HepG2 (cell line): ENCODE data around the gene ZNF175. TPM values are rescaled to one million over a fixed set of nuclear protein-coding genes. Genes with fewer than 3 reads are reported as not detected.

Experiments
- GZF1 ChIP-seq: sonication (generic); formaldehyde crosslinking; IDR thresholded peaks from 2 replicates; pipeline ENCODE4 v1.5.1; 2020; ENCODE audit warnings: mild to moderate bottlenecking, missing genetic modification reagents
- JDP2 ChIP-seq: sonication (generic); formaldehyde crosslinking; IDR thresholded peaks from 2 replicates; pipeline ENCODE4 v1.8.1; 2022; ENCODE audit warnings: missing genetic modification reagents, borderline replicate concordance
- MEIS1 ChIP-seq: sonication (generic); formaldehyde crosslinking; IDR thresholded peaks from 2 replicates; pipeline ENCODE4 v1.9.0; 2021; ENCODE audit warnings: mild to moderate bottlenecking, missing genetic modification reagents, moderate library complexity, borderline replicate concordance
- MTF1 ChIP-seq: sonication (generic); formaldehyde crosslinking; IDR thresholded peaks from 2 replicates; pipeline ENCODE4 v1.5.0; 2020; ENCODE audit warnings: missing genetic modification reagents
- PITX1 ChIP-seq: sonication (generic); formaldehyde crosslinking; IDR thresholded peaks from 2 replicates; pipeline ENCODE4 v1.5.1; 2020; ENCODE audit warnings: mild to moderate bottlenecking, missing genetic modification reagents
- POLR2A ChIP-seq, 2 experiments: IDR thresholded peaks; 2 replicates each; pipeline ENCODE4 v1.6.1; 2011; ENCODE audit warnings: low read depth in 2 of 2, low read length in 2 of 2, mild to moderate bottlenecking in 1 of 2, moderate library complexity in 1 of 2; ENCODE audit not compliant: insufficient read depth in 1 of 2
- RARA ChIP-seq: IDR thresholded peaks from 2 replicates; pipeline ENCODE4 v1.6.1; 2016; ENCODE audit warnings: missing genetic modification reagents, missing compliant biosample characterization
- XRCC5 ChIP-seq: fragments of 200-400 bp; formaldehyde crosslinking; optimal IDR thresholded peaks from 2 replicates; pipeline ENCODE3; 2017; ENCODE audit warnings: mild to moderate bottlenecking, low read length
- ZBTB7B ChIP-seq: sonication (generic); formaldehyde crosslinking; IDR thresholded peaks from 2 replicates; pipeline ENCODE4 v1.4.0; 2020; ENCODE audit warnings: missing genetic modification reagents
- ZC3H13 ChIP-seq: sonication (generic); formaldehyde crosslinking; IDR thresholded peaks from 2 replicates; pipeline ENCODE4 v1.8.1; 2023; ENCODE audit warnings: mild to moderate bottlenecking, missing genetic modification reagents, moderate library complexity
- ZFYVE20 ChIP-seq: sonication (generic); formaldehyde crosslinking; IDR thresholded peaks from 2 replicates; pipeline ENCODE4 v1.8.0; 2023; ENCODE audit warnings: low read depth, mild to moderate bottlenecking, moderate library complexity, missing genetic modification reagents, borderline replicate concordance
- ZNF124 ChIP-seq: sonication (generic); formaldehyde crosslinking; IDR thresholded peaks from 2 replicates; pipeline ENCODE4 v1.4.0; 2020; ENCODE audit warnings: missing genetic modification reagents
- ZNF260 ChIP-seq: sonication (generic); formaldehyde crosslinking; IDR thresholded peaks from 2 replicates; pipeline ENCODE4 v1.4.0; 2020; ENCODE audit warnings: missing genetic modification reagents, low read depth, mild to moderate bottlenecking, borderline replicate concordance
- ZNF672 ChIP-seq: sonication (generic); formaldehyde crosslinking; IDR thresholded peaks from 2 replicates; pipeline ENCODE4 v1.8.1; 2022; ENCODE audit warnings: missing genetic modification reagents
- ZNF761 ChIP-seq: sonication (generic); formaldehyde crosslinking; conservative IDR thresholded peaks from 2 replicates; pipeline ENCODE4 v1.4.0; 2020; ENCODE audit warnings: mild to moderate bottlenecking, missing genetic modification reagents
- polyA plus RNA-seq, 8 experiments: library from polyadenylated mRNA; depleted of rRNA in 3 of 8; stranded (reverse) in 7 of 8; unstranded in 1 of 8; fragments of >200 nt; fragmentation: Illumina TruSeq in 4 of 8; extraction: Trizol in 4 of 8; gene quantifications; 2 replicates each; pipeline versions ENCODE4 v1.2.1 to v1.2.3, GENCODE V29; 2011 to 2016; ENCODE audit warnings: low read depth in 4 of 8, missing spikeins in 1 of 8, mixed read lengths in 1 of 8; ENCODE audit not compliant: insufficient read depth in 1 of 8
- total RNA-seq, 5 experiments: library from RNA; depleted of rRNA; stranded (reverse); fragments of >200 nt; fragmentation: Illumina TruSeq; extraction: Trizol; gene quantifications; 2 replicates each; pipeline ENCODE4 v1.2.3, GENCODE V29; 2016; ENCODE audit warnings: low read depth in 1 of 5
- TF ChIP-seq, protein P1 (sequence below): sonication (generic); formaldehyde crosslinking; IDR thresholded peaks from 2 replicates; pipeline ENCODE4 v1.4.0; 2020; ENCODE audit warnings: missing genetic modification reagents
- TF ChIP-seq, protein P2 (sequence below): sonication (generic); formaldehyde crosslinking; IDR thresholded peaks from 2 replicates; pipeline ENCODE4 v1.5.1; 2020; ENCODE audit warnings: mild to moderate bottlenecking, missing genetic modification reagents, moderate library complexity
- TF ChIP-seq, protein P3 (sequence below): sonication (generic); formaldehyde crosslinking; IDR thresholded peaks from 2 replicates; pipeline ENCODE4 v1.5.0; 2020; ENCODE audit warnings: missing genetic modification reagents
- TF ChIP-seq, protein P4 (sequence below): sonication (generic); formaldehyde crosslinking; IDR thresholded peaks from 2 replicates; pipeline ENCODE4 v1.4.0; 2020; ENCODE audit warnings: missing genetic modification reagents, borderline replicate concordance

ZNF175 gene
- total and polyA plus RNA-seq, 2 of the 13 experiments (the other 11 are each of a cell fraction or from before 2014, with no cell fraction given): 1.2 to 1.5 TPM

DNA sequence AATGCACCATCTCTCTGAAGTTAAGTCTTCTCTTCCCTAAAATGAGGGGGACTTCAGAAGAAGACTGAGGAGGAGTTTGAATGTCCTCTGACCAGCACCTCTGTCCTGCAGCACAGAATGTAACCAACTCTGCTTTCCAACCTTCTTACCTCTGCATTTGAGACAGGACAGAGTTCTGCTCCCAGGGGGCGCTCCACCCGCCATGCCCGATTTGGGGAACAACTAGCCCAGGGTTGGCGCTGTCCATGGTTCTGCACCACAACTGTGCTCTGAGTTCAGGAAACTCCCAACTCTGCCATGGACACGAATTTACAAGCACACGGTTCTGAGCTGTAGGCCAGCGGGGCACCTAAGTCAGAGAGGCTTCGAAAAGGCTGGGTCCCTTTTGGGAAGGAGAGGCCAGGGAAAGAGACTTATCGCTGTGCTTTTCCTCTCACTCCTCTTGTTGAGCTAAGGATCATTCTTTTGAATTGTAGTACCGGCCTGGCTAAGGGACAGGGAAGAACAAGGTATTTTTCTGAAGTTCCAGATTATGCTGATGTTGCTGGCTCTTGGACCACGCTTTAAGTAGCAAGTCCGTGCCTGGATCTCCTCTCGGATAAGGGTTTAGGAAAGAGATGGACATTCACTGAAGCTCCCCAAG lies 37.0 kb downstream of the ZNF175 start (continued):
- TF ChIP-seq ZFYVE20 (no peak), ZBTB7B (CRISPR knock-in tag) (0 out of 2 replicates have a peak, but pooled peaks have one; percentile 64), ZNF124 (CRISPR knock-in tag) (peak; percentile 98), POLR2A (IDR thresholded peaks at IDR 0.05; ENCODE audit: insufficient read depth in 1 of 2, low read depth in 2 of 2, low read length in 2 of 2) (no peak), MEIS1 (CRISPR knock-in tag) (0 out of 2 replicates have a peak, but pooled peaks have one; percentile 51), ZNF260 (CRISPR knock-in tag) (no peak), ZNF672 (CRISPR knock-in tag) (0 out of 2 replicates have a peak, but pooled peaks have one; percentile 70), ZC3H13 (CRISPR knock-in tag) (peak; percentile 73; the same call in 1 of the 2 replicates), MTF1 (CRISPR knock-in tag) (peak; percentile 82; the same call in 1 of the 2 replicates), PITX1 (CRISPR knock-in tag) (peak; percentile 62; the same call in 1 of the 2 replicates), GZF1 (peak; percentile 58; the same call in 1 of the 2 replicates), RARA (CRISPR knock-in tag) (peak; percentile 77), ZNF761 (CRISPR knock-in tag) (no peak), JDP2 (CRISPR knock-in tag) (peak; percentile 67; the same call in 1 of the 2 replicates), XRCC5 (peak; percentile 91)
- TF ChIP-seq, protein P1, sequence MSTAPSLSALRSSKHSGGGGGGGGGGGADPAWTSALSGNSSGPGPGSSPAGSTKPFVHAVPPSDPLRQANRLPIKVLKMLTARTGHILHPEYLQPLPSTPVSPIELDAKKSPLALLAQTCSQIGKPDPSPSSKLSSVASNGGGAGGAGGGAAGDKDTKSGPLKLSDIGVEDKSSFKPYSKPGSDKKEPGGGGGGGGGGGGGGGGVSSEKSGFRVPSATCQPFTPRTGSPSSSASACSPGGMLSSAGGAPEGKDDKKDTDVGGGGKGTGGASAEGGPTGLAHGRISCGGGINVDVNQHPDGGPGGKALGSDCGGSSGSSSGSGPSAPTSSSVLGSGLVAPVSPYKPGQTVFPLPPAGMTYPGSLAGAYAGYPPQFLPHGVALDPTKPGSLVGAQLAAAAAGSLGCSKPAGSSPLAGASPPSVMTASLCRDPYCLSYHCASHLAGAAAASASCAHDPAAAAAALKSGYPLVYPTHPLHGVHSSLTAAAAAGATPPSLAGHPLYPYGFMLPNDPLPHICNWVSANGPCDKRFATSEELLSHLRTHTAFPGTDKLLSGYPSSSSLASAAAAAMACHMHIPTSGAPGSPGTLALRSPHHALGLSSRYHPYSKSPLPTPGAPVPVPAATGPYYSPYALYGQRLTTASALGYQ (CRISPR knock-in tag): 0 out of 2 replicates have a peak, but pooled peaks have one; percentile 56
- TF ChIP-seq, protein P2, sequence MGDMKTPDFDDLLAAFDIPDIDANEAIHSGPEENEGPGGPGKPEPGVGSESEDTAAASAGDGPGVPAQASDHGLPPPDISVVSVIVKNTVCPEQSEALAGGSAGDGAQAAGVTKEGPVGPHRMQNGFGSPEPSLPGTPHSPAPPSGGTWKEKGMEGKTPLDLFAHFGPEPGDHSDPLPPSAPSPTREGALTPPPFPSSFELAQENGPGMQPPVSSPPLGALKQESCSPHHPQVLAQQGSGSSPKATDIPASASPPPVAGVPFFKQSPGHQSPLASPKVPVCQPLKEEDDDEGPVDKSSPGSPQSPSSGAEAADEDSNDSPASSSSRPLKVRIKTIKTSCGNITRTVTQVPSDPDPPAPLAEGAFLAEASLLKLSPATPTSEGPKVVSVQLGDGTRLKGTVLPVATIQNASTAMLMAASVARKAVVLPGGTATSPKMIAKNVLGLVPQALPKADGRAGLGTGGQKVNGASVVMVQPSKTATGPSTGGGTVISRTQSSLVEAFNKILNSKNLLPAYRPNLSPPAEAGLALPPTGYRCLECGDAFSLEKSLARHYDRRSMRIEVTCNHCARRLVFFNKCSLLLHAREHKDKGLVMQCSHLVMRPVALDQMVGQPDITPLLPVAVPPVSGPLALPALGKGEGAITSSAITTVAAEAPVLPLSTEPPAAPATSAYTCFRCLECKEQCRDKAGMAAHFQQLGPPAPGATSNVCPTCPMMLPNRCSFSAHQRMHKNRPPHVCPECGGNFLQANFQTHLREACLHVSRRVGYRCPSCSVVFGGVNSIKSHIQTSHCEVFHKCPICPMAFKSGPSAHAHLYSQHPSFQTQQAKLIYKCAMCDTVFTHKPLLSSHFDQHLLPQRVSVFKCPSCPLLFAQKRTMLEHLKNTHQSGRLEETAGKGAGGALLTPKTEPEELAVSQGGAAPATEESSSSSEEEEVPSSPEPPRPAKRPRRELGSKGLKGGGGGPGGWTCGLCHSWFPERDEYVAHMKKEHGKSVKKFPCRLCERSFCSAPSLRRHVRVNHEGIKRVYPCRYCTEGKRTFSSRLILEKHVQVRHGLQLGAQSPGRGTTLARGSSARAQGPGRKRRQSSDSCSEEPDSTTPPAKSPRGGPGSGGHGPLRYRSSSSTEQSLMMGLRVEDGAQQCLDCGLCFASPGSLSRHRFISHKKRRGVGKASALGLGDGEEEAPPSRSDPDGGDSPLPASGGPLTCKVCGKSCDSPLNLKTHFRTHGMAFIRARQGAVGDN (CRISPR knock-in tag): peak; percentile 26; the same call in 1 of the 2 replicates
- TF ChIP-seq, protein P3, sequence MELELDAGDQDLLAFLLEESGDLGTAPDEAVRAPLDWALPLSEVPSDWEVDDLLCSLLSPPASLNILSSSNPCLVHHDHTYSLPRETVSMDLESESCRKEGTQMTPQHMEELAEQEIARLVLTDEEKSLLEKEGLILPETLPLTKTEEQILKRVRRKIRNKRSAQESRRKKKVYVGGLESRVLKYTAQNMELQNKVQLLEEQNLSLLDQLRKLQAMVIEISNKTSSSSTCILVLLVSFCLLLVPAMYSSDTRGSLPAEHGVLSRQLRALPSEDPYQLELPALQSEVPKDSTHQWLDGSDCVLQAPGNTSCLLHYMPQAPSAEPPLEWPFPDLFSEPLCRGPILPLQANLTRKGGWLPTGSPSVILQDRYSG (CRISPR knock-in tag): peak; percentile 88; the same call in 1 of the 2 replicates
- TF ChIP-seq, protein P4, sequence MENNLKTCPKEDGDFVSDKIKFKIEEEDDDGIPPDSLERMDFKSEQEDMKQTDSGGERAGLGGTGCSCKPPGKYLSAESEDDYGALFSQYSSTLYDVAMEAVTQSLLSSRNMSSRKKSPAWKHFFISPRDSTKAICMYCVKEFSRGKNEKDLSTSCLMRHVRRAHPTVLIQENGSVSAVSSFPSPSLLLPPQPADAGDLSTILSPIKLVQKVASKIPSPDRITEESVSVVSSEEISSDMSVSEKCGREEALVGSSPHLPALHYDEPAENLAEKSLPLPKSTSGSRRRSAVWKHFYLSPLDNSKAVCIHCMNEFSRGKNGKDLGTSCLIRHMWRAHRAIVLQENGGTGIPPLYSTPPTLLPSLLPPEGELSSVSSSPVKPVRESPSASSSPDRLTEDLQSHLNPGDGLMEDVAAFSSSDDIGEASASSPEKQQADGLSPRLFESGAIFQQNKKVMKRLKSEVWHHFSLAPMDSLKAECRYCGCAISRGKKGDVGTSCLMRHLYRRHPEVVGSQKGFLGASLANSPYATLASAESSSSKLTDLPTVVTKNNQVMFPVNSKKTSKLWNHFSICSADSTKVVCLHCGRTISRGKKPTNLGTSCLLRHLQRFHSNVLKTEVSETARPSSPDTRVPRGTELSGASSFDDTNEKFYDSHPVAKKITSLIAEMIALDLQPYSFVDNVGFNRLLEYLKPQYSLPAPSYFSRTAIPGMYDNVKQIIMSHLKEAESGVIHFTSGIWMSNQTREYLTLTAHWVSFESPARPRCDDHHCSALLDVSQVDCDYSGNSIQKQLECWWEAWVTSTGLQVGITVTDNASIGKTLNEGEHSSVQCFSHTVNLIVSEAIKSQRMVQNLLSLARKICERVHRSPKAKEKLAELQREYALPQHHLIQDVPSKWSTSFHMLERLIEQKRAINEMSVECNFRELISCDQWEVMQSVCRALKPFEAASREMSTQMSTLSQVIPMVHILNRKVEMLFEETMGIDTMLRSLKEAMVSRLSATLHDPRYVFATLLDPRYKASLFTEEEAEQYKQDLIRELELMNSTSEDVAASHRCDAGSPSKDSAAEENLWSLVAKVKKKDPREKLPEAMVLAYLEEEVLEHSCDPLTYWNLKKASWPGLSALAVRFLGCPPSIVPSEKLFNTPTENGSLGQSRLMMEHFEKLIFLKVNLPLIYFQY: peak; percentile 87
